K562 (cell line): Measurements from ENCODE around the gene SLC25A45. TPM values are rescaled to one million over a fixed set of nuclear protein-coding genes. Genes with fewer than 3 reads are reported as not detected.

Source experiments
- FOS ChIP-seq: IDR thresholded peaks from 3 replicates; pipeline ENCODE4 v1.6.1; 2011; ENCODE audit not compliant: insufficient read length; ENCODE audit errors: extremely low read depth
- GMEB1 ChIP-seq: fragments of 250-450 bp; sonication (Bioruptor Pico); IDR thresholded peaks from 2 replicates; pipeline ENCODE4 v1.4.0; 2020; ENCODE audit warnings: mild to moderate bottlenecking
- HDGF ChIP-seq: fragments of 450-650 bp; IDR thresholded peaks from 2 replicates; pipeline ENCODE4 v1.6.1; 2016
- HMG20B ChIP-seq: fragments of 250-450 bp; sonication (Bioruptor Pico); IDR thresholded peaks from 2 replicates; pipeline ENCODE4 v1.5.0; 2021; ENCODE audit warnings: mild to moderate bottlenecking
- HMGXB4 ChIP-seq: sonication (generic); formaldehyde crosslinking; IDR thresholded peaks from 2 replicates; pipeline ENCODE4 v1.8.1; 2023; ENCODE audit warnings: mild to moderate bottlenecking, missing genetic modification reagents
- MIER1 ChIP-seq: fragments of 450-650 bp; IDR thresholded peaks from 2 replicates; pipeline ENCODE4 v1.6.1; 2016; ENCODE audit warnings: antibody characterized with exemption, mild to moderate bottlenecking, low read depth
- NFE2L1 ChIP-seq: fragments of 450-650 bp; IDR thresholded peaks from 2 replicates; pipeline ENCODE4 v1.6.1; 2016; ENCODE audit warnings: missing genetic modification characterization, low read depth, mild to moderate bottlenecking, missing compliant biosample characterization, moderate library complexity, borderline replicate concordance
- NR2F6 ChIP-seq: fragments of 450-650 bp; formaldehyde crosslinking; IDR thresholded peaks from 2 replicates; pipeline ENCODE4 v1.4.0; 2020; ENCODE audit warnings: mild to moderate bottlenecking
- PHF20 ChIP-seq: fragments of 450-650 bp; IDR thresholded peaks from 2 replicates; pipeline ENCODE4 v1.6.1; 2018; ENCODE audit not compliant: partially characterized antibody
- PHTF2 ChIP-seq: fragments of 250-450 bp; sonication (Bioruptor Pico); IDR thresholded peaks from 2 replicates; pipeline ENCODE4 v1.5.0; 2021; ENCODE audit warnings: mild to moderate bottlenecking
- RREB1 ChIP-seq: fragments of 250-450 bp; sonication (Bioruptor Pico); IDR thresholded peaks from 2 replicates; pipeline ENCODE4 v1.4.0; 2020
- SMAD1 ChIP-seq: fragments of 150-350 bp; IDR thresholded peaks from 2 replicates; pipeline ENCODE4 v1.6.1; 2014; ENCODE audit warnings: low read length, low read depth; ENCODE audit not compliant: partially characterized antibody
- SOX6 ChIP-seq: fragments of 450-650 bp; IDR thresholded peaks from 2 replicates; pipeline ENCODE4 v1.6.1; 2014; ENCODE audit warnings: mild to moderate bottlenecking
- STAT6 ChIP-seq: sonication (generic); formaldehyde crosslinking; IDR thresholded peaks from 2 replicates; pipeline ENCODE4 v1.8.1; 2023; ENCODE audit warnings: mild to moderate bottlenecking, missing genetic modification reagents
- polyA plus RNA-seq, 8 experiments: library from polyadenylated mRNA; depleted of rRNA in 4 of 8; stranded (reverse) in 5 of 8; unstranded in 3 of 8; fragments of >200 nt; fragmentation: Nextera tagmentation in 2 of 8; fragmentation: Illumina TruSeq in 1 of 8; extraction: Ambion mirVana in 2 of 8; extraction: Trizol in 1 of 8; gene quantifications; 2 replicates each; pipeline versions ENCODE4 v1.2.1 to v1.2.3, GENCODE V29; 2011 to 2014; ENCODE audit warnings: inconsistent platforms in 1 of 8, missing spikeins in 1 of 8
- total RNA-seq, 7 experiments: library from RNA; depleted of rRNA in 6 of 7; stranded (reverse); fragments of >200 nt in 6 of 7; fragmentation: Illumina TruSeq in 2 of 7; extraction: Trizol in 2 of 7; gene quantifications; 2 replicates each; pipeline versions ENCODE4 v1.2.1 to v1.2.3, GENCODE V29; 2011 to 2021; ENCODE audit warnings: low replicate concordance in 1 of 7

Gene SLC25A45
- total and polyA plus RNA-seq, 9 of the 15 experiments (the other 6 are each of a cell fraction or from before 2014, with no cell fraction given) = 0.15 to 2.3 (median 0.68) TPM

GRCh38 chr11:65386307-65387140 is 4.1 kb upstream of the SLC25A45 start, which contains the start of gene FRMD8 (continued):
- TF ChIP-seq RREB1 (no peak; the same call in 1 of the 2 replicates), PHTF2 (CRISPR knock-in tag) (no peak), MIER1 (no peak), GMEB1 (CRISPR knock-in tag) (peak; percentile 67), NR2F6 (CRISPR knock-in tag) (no peak), HDGF (no peak), PHF20 (no peak), FOS (peak; percentile 29), SMAD1 (no peak), HMG20B (no peak), SOX6 (peak; percentile 8; the same call in 1 of the 2 replicates), HMGXB4 (CRISPR knock-in tag) (0 out of 2 replicates have a peak, but pooled peaks have one; percentile 49), NFE2L1 (tag) (no peak), STAT6 (no peak)
